B cell (primary cell): ENCODE results near the gene PRSS21. TPM values are rescaled to one million over a fixed set of nuclear protein-coding genes. Genes with fewer than 3 reads are reported as not detected.

Experiments
- ATAC-seq: fragments of 200-7000 bp; cut with Tn5 transposase; one replicate; pipeline ENCODE4 v1.10.0; 2021; ENCODE audit warnings: low read depth, mild to moderate bottlenecking, moderate number of reproducible peaks, moderate library complexity
- CTCF ChIA-PET: fragments of 350-600 bp; sonication (Branson Sonifier 250); formaldehyde crosslinking; loops from one replicate; lab custom pipeline; 2021; ENCODE audit warnings: antibody characterized with exemption, inconsistent platforms; lab: Charles Lee
- POLR2A ChIA-PET: fragments of 350-600 bp; sonication (Branson Sonifier 250); formaldehyde crosslinking; loops from one replicate; lab custom pipeline; 2021; ENCODE audit warnings: antibody characterized with exemption; lab: Charles Lee
- DNase-seq: peaks from one replicate; pipeline ENCODE4 v3.0.0; 2013
- H2AFZ ChIP-seq: 2 replicates; pipeline ENCODE4 v1.6.1; 2012; ENCODE audit warnings: mild to moderate bottlenecking, low read depth, low read length; ENCODE audit not compliant: insufficient read depth, poor library complexity, severe bottlenecking
- H3K27ac ChIP-seq, 2 donors: 1 replicate in 1 of 2; 2 replicates in 1 of 2; pipeline ENCODE4 v1.5.1; 2012 to 2013; ENCODE audit warnings: low read length in 2 of 2, mild to moderate bottlenecking in 2 of 2, moderate library complexity in 1 of 2
- H3K27me3 ChIP-seq, 4 experiments: fragments of 200-600 bp in 1 of 4; sonication (generic) in 1 of 4; replicated peaks in 1 of 4; 1 replicate in 2 of 4; 2 replicates in 2 of 4; pipeline versions ENCODE4 v1.6.1 to v1.7.0; 2013 to 2016; ENCODE audit warnings: low read length in 3 of 4, mild to moderate bottlenecking in 2 of 4, mixed read lengths in 1 of 4, moderate library complexity in 1 of 4; ENCODE audit not compliant: insufficient read depth in 4 of 4, control insufficient read depth in 3 of 4; ENCODE audit errors: control extremely low read depth in 1 of 4
- H3K36me3 ChIP-seq, 2 experiments: replicated peaks in 1 of 2; 1 replicate in 1 of 2; 2 replicates in 1 of 2; pipeline versions ENCODE4 v1.6.1 to v1.7.1; 2013; ENCODE audit warnings: low read length in 1 of 2; ENCODE audit not compliant: insufficient read depth in 2 of 2, control insufficient read depth in 1 of 2; ENCODE audit errors: control extremely low read depth in 1 of 2, extremely low read depth in 1 of 2
- H3K4me1 ChIP-seq, 2 donors: fragments of 200-600 bp in 1 of 2; sonication (generic) in 1 of 2; 1 replicate in 1 of 2; 2 replicates in 1 of 2; pipeline versions ENCODE4 v1.5.1 to v1.6.1; 2013 to 2017; ENCODE audit warnings: low read length in 2 of 2; ENCODE audit not compliant: control insufficient read depth in 2 of 2, insufficient read depth in 2 of 2
- H3K4me2 ChIP-seq: replicated peaks from 2 replicates; pipeline ENCODE3; 2012; ENCODE audit warnings: mild to moderate bottlenecking, low read depth, low read length; ENCODE audit not compliant: poor library complexity, severe bottlenecking
- H3K4me3 ChIP-seq, 5 experiments: fragments of 200-600 bp in 1 of 5; sonication (generic) in 1 of 5; 1 replicate in 3 of 5; 2 replicates in 2 of 5; pipeline versions ENCODE4 v1.5.1 to v1.7.0; 2011 to 2016; ENCODE audit warnings: low read length in 4 of 5, mild to moderate bottlenecking in 4 of 5, low read depth in 2 of 5, control low read depth in 1 of 5, moderate library complexity in 1 of 5; ENCODE audit not compliant: insufficient read depth in 1 of 5; ENCODE audit errors: control extremely low read depth in 1 of 5, extremely low read depth in 1 of 5
- H3K79me2 ChIP-seq: fragments of 200-600 bp; sonication (generic); one replicate; pipeline ENCODE4 v1.6.0; 2016; ENCODE audit warnings: low read length; ENCODE audit not compliant: control insufficient read depth, insufficient read depth
- H3K9ac ChIP-seq: fragments of 200-600 bp; sonication (generic); 2 replicates; pipeline ENCODE4 v1.6.1; 2017; ENCODE audit warnings: mild to moderate bottlenecking, low read length, moderate library complexity
- H3K9me3 ChIP-seq, 3 donors: one replicate each; pipeline versions ENCODE4 v1.6.1 to v1.7.1; 2013; ENCODE audit warnings: low read length in 2 of 3; ENCODE audit not compliant: control insufficient read depth in 2 of 3, insufficient read depth in 1 of 3; ENCODE audit errors: control extremely low read depth in 1 of 3
- H4K20me1 ChIP-seq: 2 replicates; pipeline ENCODE4 v1.6.0; 2012; ENCODE audit warnings: mild to moderate bottlenecking, low read length; ENCODE audit not compliant: insufficient read depth, control insufficient read depth, poor library complexity, severe bottlenecking
- H3K27ac Mint-ChIP-seq: one replicate; pipeline ENCODE4 v1.8.0; 2021; ENCODE audit warnings: mixed read lengths
- H3K27me3 Mint-ChIP-seq: one replicate; pipeline ENCODE4 v1.8.0; 2021; ENCODE audit warnings: mixed read lengths
- H3K4me1 Mint-ChIP-seq: one replicate; pipeline ENCODE4 v1.8.0; 2021; ENCODE audit warnings: mixed read lengths
- H3K4me3 Mint-ChIP-seq: one replicate; pipeline ENCODE4 v1.8.0; 2021; ENCODE audit warnings: mixed read lengths
- H3K9me3 Mint-ChIP-seq: one replicate; pipeline ENCODE4 v1.8.0; 2022; ENCODE audit warnings: mixed read lengths; ENCODE audit not compliant: insufficient read depth
- CTCF ChIP-seq: fragments of 200-600 bp; IDR thresholded peaks from one replicate; pipeline ENCODE4 v1.8.0; 2022; ENCODE audit warnings: antibody characterized with exemption, mild to moderate bottlenecking
- EZH2 ChIP-seq: IDR thresholded peaks from 2 replicates; pipeline ENCODE4 v1.6.1; 2012; ENCODE audit warnings: borderline replicate concordance, low read depth, mild to moderate bottlenecking, moderate library complexity, low read length; ENCODE audit not compliant: insufficient read depth, poor library complexity, severe bottlenecking
- WGBS: methylation state at CpG from one replicate; pipeline ENCODE4 v1.1.5; 2013; ENCODE audit warnings: missing lambda C conversion rate; ENCODE audit not compliant: insufficient coverage; 5-methylcytosine and 5-hydroxymethylcytosine counted together
- intact Hi-C: fragments of 100-400 bp; cut with micrococcal nuclease; formaldehyde crosslinking; loops from one replicate; pipeline ENCODE4 v1.10.0; 2022
- polyA plus RNA-seq: library from polyadenylated mRNA; depleted of rRNA; stranded (reverse); fragments of >200 nt; gene quantifications from 2 replicates; pipeline ENCODE4 v1.2.3, GENCODE V29; 2012
- total RNA-seq, 2 donors: library from RNA; stranded (reverse); fragments of 120-200 nt in 1 of 2; gene quantifications; 1 replicate in 1 of 2; 2 replicates in 1 of 2; pipeline versions ENCODE4 v1.2.3 to v1.2.4, GENCODE V29; 2013 to 2022

Gene PRSS21
- total and polyA plus RNA-seq, 2 donors (not counting 1 experiment from before 2014, with no cell fraction given): 2.0 to 5.8 TPM

DNA sequence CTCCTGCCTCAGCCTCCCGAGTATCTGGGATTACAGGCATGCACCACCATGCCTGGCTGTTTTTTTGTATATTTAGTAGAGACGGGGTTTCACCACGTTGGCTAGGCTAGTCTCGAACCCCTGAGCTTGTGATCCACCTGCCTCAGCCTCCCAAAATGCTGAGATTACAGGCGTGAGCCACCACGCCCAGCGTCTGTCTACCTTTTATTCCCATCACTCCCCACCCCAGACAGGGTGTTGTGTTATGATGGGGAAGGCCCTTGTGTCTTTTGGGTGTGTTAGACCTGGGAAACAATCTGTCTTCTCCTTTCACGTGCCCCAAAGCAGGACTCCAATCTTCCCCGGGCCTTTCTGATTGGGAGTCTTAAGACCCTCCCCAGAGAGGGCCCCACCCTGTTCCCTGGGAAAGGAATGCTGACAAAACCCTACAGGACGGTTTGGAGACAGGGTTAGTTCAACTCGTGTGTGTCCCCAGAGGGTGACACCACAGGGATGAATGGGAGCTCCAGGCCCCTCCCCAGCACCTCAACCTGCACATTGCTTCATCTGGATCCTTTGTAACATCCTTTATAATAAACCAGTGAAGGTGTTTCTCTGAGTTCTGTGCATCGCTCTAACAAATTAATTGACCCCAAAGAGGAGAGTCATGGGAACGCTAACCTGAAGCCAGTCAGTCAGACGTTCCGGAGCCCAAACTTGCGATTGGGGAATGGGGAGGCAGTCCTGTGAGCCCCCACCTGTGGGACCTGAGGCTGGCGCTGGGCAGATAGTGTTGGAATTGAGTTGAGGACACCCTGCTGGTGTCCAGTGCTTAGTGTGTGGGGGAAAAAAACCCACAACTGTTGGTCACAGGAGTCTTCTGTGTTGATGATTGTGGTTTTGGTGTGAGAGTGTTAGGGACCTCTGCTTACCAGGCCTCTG lies 36.8 kb upstream of the PRSS21 start:
- Histone ChIP-seq H3K36me3 (no peaks in the 10 kb centered on the region), H4K20me1 (peaks cover 9% of the 10 kb centered on the region), H3K9me3 (no peaks in the 10 kb centered on the region), H3K4me3 (no peak overlapping the region), H3K27ac (no peak overlapping the region), H3K79me2 (peaks cover 33% of the 10 kb centered on the region), H3K4me1 (peaks cover 17 to 35% of the 10 kb centered on the region in 2 donors), H3K9ac (no peak overlapping the region), H3K27me3 (peaks cover 0 to 7% (median 0%) of the 10 kb centered on the region in 4 experiments), H2AFZ (no peak overlapping the region), H3K4me2 (no peak overlapping the region)
- ChIA-PET POLR2A (no interaction called here), CTCF (no interaction called here)
- peak overlapping the region; percentile 26 for H3K4me3 Mint-ChIP-seq
- WGBS: 90% methylated on average over 10 of the region's 17 CpGs
- intact Hi-C loops: loop anchor here (5.0 to 10.0 kb wide), 4 partner anchors 85 to 788 kb away; partner anchors contain the start of genes KCTD5 and PKMYT1
- H3K9me3 Mint-ChIP-seq: no peaks in the 10 kb centered on the region
- peaks cover 28% of the 10 kb centered on the region for H3K4me1 Mint-ChIP-seq
- TF ChIP-seq EZH2 (no peak), CTCF (no peak)
- ATAC-seq (no peak), DNase-seq (no peak)
- H3K27ac Mint-ChIP-seq: peak overlapping the region; percentile 53
- no peaks in the 10 kb centered on the region for H3K27me3 Mint-ChIP-seq
